Activated CD8-positive, alpha-beta T cell treated with anti-CD3 and anti-CD28 coated beads, Interleukin-2, amount 10 ng/mL, durations not matched to agents 7 days and 5 days (primary cell): ENCODE data around the gene SLC27A5. TPM values are rescaled to one million over a fixed set of nuclear protein-coding genes. Genes with fewer than 3 reads are reported as not detected.
"Not testable (repeated sequence)": the region's sequence is repeated elsewhere in the genome, so short reads cannot be mapped to it uniquely, and the experiment has no call there.

ENCODE experiments used
- ATAC-seq: fragments of 150-1000 bp; cut with Tn5 transposase; one replicate; pipeline ENCODE4 v1.10.0; 2021; ENCODE audit warnings: moderate library complexity
- CTCF ChIA-PET: fragments of 350-600 bp; sonication (Branson Sonifier 250); formaldehyde crosslinking; loops from one replicate; lab custom pipeline; 2021; ENCODE audit warnings: antibody characterized with exemption; lab: Charles Lee
- POLR2A ChIA-PET: fragments of 350-600 bp; sonication (Branson Sonifier 250); formaldehyde crosslinking; loops from one replicate; lab custom pipeline; 2021; ENCODE audit warnings: antibody characterized with exemption; lab: Charles Lee
- DNase-seq: peaks from one replicate; pipeline ENCODE4 v3.0.0-alpha.2; 2020
- H3K27ac Mint-ChIP-seq: one replicate; pipeline ENCODE4 v1.8.0; 2021; ENCODE audit warnings: mild to moderate bottlenecking, mixed read lengths
- H3K27me3 Mint-ChIP-seq: one replicate; pipeline ENCODE4 v1.8.0; 2021; ENCODE audit warnings: low read depth, mixed read lengths
- H3K36me3 Mint-ChIP-seq: one replicate; pipeline ENCODE4 v1.8.0; 2021; ENCODE audit warnings: low read depth, mixed read lengths
- H3K4me1 Mint-ChIP-seq: one replicate; pipeline ENCODE4 v1.8.0; 2021; ENCODE audit warnings: low read depth, mixed read lengths
- H3K4me3 Mint-ChIP-seq: one replicate; pipeline ENCODE4 v1.8.0; 2021; ENCODE audit warnings: mild to moderate bottlenecking, mixed read lengths
- H3K9me3 Mint-ChIP-seq: one replicate; pipeline ENCODE4 v1.8.0; 2022; ENCODE audit warnings: mixed read lengths; ENCODE audit not compliant: insufficient read depth
- microRNA-seq: library from miRNA; unstranded; fragments of <30 nt; microRNA quantifications from one replicate; pipeline ENCODE4 v1.2.0, GENCODE V29; 2022
- total RNA-seq, 2 experiments: library from RNA; stranded (reverse); gene quantifications; one replicate each; pipeline ENCODE4 v1.2.3, GENCODE V29; 2021

The SLC27A5 gene
- total RNA-seq, 2 experiments from 2014 or later, result 12.2 to 14.4 TPM

DNA sequence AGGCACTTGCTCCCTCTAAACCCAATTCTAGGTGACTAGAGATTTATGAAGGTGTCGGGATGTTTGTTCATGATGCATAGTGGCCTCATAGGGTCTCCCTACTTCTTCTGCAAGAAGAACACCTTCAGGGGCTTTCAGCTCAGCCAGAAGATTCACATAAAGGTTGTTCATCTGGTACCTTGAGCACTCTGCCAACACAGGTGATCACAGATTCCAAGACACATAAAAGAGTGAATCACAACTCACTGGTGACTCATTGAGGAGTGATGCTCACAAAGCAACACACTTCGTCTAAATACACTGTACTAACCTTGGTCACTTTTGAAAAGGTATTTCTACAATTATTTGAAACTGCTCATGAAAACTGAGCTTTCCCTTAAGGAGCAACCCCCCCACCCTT lies 51.8 kb downstream of the SLC27A5 start:
- H3K27ac Mint-ChIP-seq, result no peak overlapping the region
- H3K4me3 Mint-ChIP-seq, result no peak overlapping the region
- peaks cover 31% of the 10 kb centered on the region for H3K36me3 Mint-ChIP-seq
- DNase-seq (no peak), ATAC-seq (no peak)
- no peaks in the 10 kb centered on the region for H3K9me3 Mint-ChIP-seq
- ChIA-PET CTCF (no interaction called here), POLR2A (no interaction called here)
- no peaks in the 10 kb centered on the region for H3K27me3 Mint-ChIP-seq
- no peaks in the 10 kb centered on the region for H3K4me1 Mint-ChIP-seq

DNA sequence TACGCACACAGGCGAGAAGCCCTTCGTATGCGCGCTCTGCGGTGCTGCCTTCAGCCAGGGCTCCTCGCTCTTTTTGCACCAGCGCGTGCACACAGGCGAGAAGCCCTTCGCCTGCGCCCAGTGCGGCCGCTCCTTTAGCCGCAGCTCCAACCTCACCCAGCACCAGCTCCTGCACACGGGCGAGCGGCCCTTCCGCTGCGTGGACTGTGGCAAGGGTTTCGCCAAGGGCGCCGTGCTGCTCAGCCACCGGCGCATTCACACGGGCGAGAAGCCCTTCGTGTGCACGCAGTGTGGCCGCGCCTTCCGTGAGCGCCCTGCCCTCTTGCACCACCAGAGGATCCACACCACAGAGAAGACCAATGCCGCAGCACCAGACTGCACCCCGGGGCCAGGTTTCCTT lies 55.7 kb downstream of the SLC27A5 start:
- Mint-ChIP-seq H3K4me1 (peaks cover 15% of the 10 kb centered on the region), H3K4me3 (no peak overlapping the region)
- POLR2A ChIA-PET, result no interaction called here

DNA sequence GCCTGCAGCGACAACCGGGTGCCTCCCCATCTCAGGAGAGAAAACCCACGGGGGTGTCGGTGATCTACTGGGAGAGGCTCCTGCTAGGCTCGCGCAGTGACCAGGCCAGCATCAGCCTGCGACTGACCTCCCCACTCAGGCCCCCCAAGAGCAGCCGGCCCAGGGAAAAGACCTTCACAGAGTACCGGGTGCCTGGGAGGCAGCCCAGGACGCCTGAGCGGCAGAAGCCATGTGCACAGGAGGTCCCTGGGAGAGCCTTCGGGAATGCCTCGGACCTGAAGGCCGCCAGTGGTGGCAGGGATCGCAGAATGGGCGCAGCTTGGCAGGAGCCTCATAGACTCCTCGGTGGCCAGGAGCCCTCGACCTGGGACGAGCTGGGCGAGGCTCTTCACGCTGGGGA lies 56.5 kb downstream of the SLC27A5 start:
- peaks cover 33% of the 10 kb centered on the region for H3K36me3 Mint-ChIP-seq
- H3K4me1 Mint-ChIP-seq, result peaks cover 22% of the 10 kb centered on the region
- ATAC-seq, result no peak
- ChIA-PET POLR2A (no interaction called here), CTCF (no interaction called here)
- no peaks in the 10 kb centered on the region for H3K27me3 Mint-ChIP-seq
- no peaks in the 10 kb centered on the region for H3K9me3 Mint-ChIP-seq
- DNase-seq, result no peak
- H3K27ac Mint-ChIP-seq, result no peak overlapping the region
- H3K4me3 Mint-ChIP-seq, result no peak overlapping the region

More for the DNA sequence above, 55.7 kb downstream of the SLC27A5 start:
- Mint-ChIP-seq H3K9me3 (no peaks in the 10 kb centered on the region), H3K27ac (no peak overlapping the region), H3K27me3 (no peaks in the 10 kb centered on the region), H3K36me3 (peaks cover 34% of the 10 kb centered on the region)
- CTCF ChIA-PET, result no interaction called here
- ATAC-seq (no peak), DNase-seq (no peak)

DNA sequence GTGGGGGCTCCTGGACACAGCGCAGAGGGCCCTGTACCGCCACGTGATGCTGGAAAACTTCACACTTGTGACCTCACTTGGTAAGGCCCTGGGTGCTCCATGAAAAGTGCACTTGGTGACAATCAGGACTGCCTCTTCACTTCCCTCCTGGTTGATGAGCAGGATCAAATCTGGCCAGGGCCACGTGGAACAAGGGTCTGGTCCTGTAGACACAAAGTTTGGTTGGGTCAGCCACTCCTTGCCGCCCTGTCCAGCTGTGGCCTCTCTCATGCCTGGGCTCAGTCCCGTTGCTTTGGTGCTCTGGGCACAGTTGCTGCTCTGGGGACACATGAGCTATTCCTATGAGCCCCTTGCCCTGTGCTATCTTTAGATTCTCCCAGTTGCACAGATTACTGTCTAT lies 58.0 kb downstream of the SLC27A5 start:
- DNase-seq, result no peak
- Mint-ChIP-seq H3K36me3 (peaks cover 35% of the 10 kb centered on the region), H3K27me3 (no peaks in the 10 kb centered on the region), H3K27ac (no peak overlapping the region), H3K4me3 (no peak overlapping the region), H3K4me1 (peaks cover 22% of the 10 kb centered on the region), H3K9me3 (peaks cover 4% of the 10 kb centered on the region)
- POLR2A ChIA-PET, result interaction anchor here (0.9 to 1.2 kb wide), 2 partner anchors 66 to 106 kb away, joined by 3 read pairs; partner anchors contain the start of gene ZBTB45
- ATAC-seq, result no peak
- CTCF ChIA-PET, result no interaction called here

GRCh38 chr19:58451358-58452101 lies 60.3 kb downstream of the SLC27A5 start, which contains the start of gene ZNF324B:
ZNF324B (plus strand) TSS chr19:58451622; CDS start chr19:58453702, 2,080 bp downstream.
- Mint-ChIP-seq H3K9me3 (peaks cover 11% of the 10 kb centered on the region), H3K27me3 (peaks cover 3% of the 10 kb centered on the region), H3K4me3 (peak within 1 kb of the TSS; percentile 73), H3K4me1 (peaks cover 22% of the 10 kb centered on the region), H3K36me3 (peaks cover 23% of the 10 kb centered on the region), H3K27ac (peak within 1 kb of the TSS; percentile 55)
- CTCF ChIA-PET, result no interaction called here
- POLR2A ChIA-PET, result interaction anchor here (1.2 kb wide), 1 partner anchor 12 kb away, joined by 3 read pairs; the partner anchor contains the start of gene ZNF132
- peak; percentile 97 for ATAC-seq
- DNase-seq, result peak; percentile 98

DNA sequence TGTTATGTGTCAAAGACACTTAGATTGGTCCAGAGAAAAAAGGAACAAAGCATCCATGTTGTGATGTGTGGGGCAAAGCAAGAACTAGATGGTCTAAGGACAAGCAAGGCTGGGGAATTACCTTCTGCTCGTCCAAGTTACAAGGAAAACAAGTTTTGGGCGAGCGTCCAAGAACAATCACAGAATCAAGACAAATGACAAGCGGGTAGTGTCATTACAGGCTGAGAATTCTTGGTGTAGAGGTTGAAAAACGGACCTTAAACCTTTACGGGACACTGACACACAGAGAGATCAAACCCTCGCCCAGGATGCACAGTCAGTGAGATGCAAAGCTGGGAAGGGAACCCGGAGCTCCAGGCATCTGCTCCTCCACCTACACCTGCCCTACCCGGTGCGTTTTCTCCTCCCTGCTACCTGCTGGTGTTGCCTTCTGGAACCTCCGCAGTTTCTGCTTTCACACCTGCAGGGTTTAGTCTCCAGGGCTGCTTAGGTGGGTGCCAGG lies 60.9 kb downstream of the SLC27A5 start:
- POLR2A ChIA-PET, result interaction anchor here (1.2 kb wide), 1 partner anchor 11 kb away, joined by 3 read pairs; the partner anchor contains the start of gene ZNF132
- Mint-ChIP-seq H3K36me3 (peaks cover 19% of the 10 kb centered on the region), H3K27me3 (peaks cover 3% of the 10 kb centered on the region), H3K9me3 (peaks cover 11% of the 10 kb centered on the region), H3K4me1 (peaks cover 22% of the 10 kb centered on the region), H3K27ac (peak overlapping the region; percentile 34), H3K4me3 (peak overlapping the region; percentile 73)
- ATAC-seq, result peak; percentile 29
- CTCF ChIA-PET, result interaction anchor here (0.8 kb wide), 1 partner anchor 42 kb away, joined by 3 read pairs; the partner anchor contains the start of gene ZNF584
- no peak for DNase-seq

DNA sequence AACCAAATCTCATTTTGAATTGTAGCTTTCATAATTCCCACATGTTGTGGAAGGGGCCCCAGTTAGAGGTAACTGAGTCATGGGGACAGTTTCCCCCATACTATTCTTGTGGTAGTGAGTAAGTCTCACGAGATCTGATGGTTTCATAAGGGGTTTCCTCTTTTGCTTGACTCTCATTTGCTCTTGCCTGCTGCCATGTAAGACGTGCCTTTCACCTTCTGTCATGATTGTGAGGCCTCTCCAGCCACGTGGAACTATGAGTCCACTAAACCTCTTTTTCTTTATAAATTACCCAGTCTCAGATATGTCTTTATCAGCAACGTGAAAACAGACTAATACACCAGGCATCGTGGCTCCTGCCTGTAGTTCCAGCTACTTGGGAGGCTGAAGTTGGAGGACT lies 61.8 kb downstream of the SLC27A5 start:
- not testable (repeated sequence) for H3K4me3 Mint-ChIP-seq

GRCh38 chr19:58448860-58449259 lies 62.9 kb downstream of the SLC27A5 start:
- Mint-ChIP-seq H3K36me3 (peaks cover 12% of the 10 kb centered on the region), H3K9me3 (peaks cover 11% of the 10 kb centered on the region), H3K4me1 (peaks cover 22% of the 10 kb centered on the region)
- POLR2A ChIA-PET, H3K4me3 Mint-ChIP-seq, H3K27ac Mint-ChIP-seq, CTCF ChIA-PET, ATAC-seq, H3K27me3 Mint-ChIP-seq, DNase-seq: not testable (repeated sequence)

More for the DNA sequence above, 61.8 kb downstream of the SLC27A5 start:
- H3K27me3 Mint-ChIP-seq, CTCF ChIA-PET, DNase-seq, H3K27ac Mint-ChIP-seq, ATAC-seq, POLR2A ChIA-PET: not testable (repeated sequence)
- peaks cover 16% of the 10 kb centered on the region for H3K36me3 Mint-ChIP-seq
- H3K9me3 Mint-ChIP-seq, result peaks cover 11% of the 10 kb centered on the region
- peaks cover 22% of the 10 kb centered on the region for H3K4me1 Mint-ChIP-seq

Small RNA genes within 50 kb of the gene (microRNA-seq; reads per million reads assigned to microRNA genes)
- gene MIR6807, result 2.9 reads per million

Other genes starting within 250 kb of the SLC27A5 start
- gene ZNF8, start 233.0 kb downstream of the SLC27A5 start, total RNA-seq, result 1 to 10 TPM; 4.7 TPM
- 10 to 100 TPM; 60.7 to 61.9 TPM for gene ERVK3-1, start 206.6 kb downstream of the SLC27A5 start, total RNA-seq
- 1 to 10 TPM; 4.8 to 5.2 TPM for gene ZSCAN22, start 185.0 kb downstream of the SLC27A5 start, total RNA-seq
- gene A1BG, start 158.5 kb downstream of the SLC27A5 start, total RNA-seq, result 10 to 100 TPM; 14.9 to 17.5 TPM
- 1 to 10 TPM; 1.5 to 1.7 TPM for gene ZNF497, start 149.2 kb downstream of the SLC27A5 start, total RNA-seq
- 1 to 10 TPM; 1.3 to 1.5 TPM for gene ZNF837, start 131.0 kb downstream of the SLC27A5 start, total RNA-seq
- 1,000 to 10,000 TPM; 1,111 to 1,173 TPM for gene RPS5, start 124.7 kb downstream of the SLC27A5 start, total RNA-seq
- gene RNF225, start 116.3 kb downstream of the SLC27A5 start, total RNA-seq, result under 1 TPM; 0.84 to 0.99 TPM
- 10 to 100 TPM in 1 of 2 experiments, 1 to 10 TPM in 1; 9.4 to 11.5 TPM for gene ZNF584, start 103.3 kb downstream of the SLC27A5 start, total RNA-seq
- gene ZNF132, start 71.8 kb downstream of the SLC27A5 start, total RNA-seq, result 1 to 10 TPM; 5.1 to 6.0 TPM
- 10 to 100 TPM; 10.6 to 12.5 TPM for gene ZNF324B, start 60.4 kb downstream of the SLC27A5 start, total RNA-seq
- gene ZNF324, start 44.9 kb downstream of the SLC27A5 start, total RNA-seq, result 10 to 100 TPM; 13.8 to 15.8 TPM
- 1 to 10 TPM; 6.9 to 7.8 TPM for gene ZNF446, start 35.6 kb downstream of the SLC27A5 start, total RNA-seq
- gene ZBTB45, start 7.8 kb upstream of the SLC27A5 start, total RNA-seq, result 10 to 100 TPM; 13.9 to 16.7 TPM
- gene TRIM28, start 32.1 kb upstream of the SLC27A5 start, total RNA-seq, result 100 to 1,000 TPM; 476 to 528 TPM
- 100 to 1,000 TPM; 108 to 114 TPM for gene CHMP2A, start 43.1 kb upstream of the SLC27A5 start, total RNA-seq
- gene UBE2M, start 46.6 kb upstream of the SLC27A5 start, total RNA-seq, result 10 to 100 TPM; 80.7 to 94.1 TPM
- 10 to 100 TPM; 20.0 to 20.6 TPM for gene MZF1, start 61.3 kb upstream of the SLC27A5 start, total RNA-seq